NCI-H1930 (cell line): Measurements from ENCODE around the gene GPRIN1.
"Not testable (repeated sequence)": the region's sequence is repeated elsewhere in the genome, so short reads cannot be mapped to it uniquely, and the experiment has no call there.

ENCODE experiments used
- DNase-seq, 2 experiments: peaks; one replicate each; lab custom pipeline; 2025; lab: John Stamatoyannopoulos, UW

GPRIN1 gene

DNA sequence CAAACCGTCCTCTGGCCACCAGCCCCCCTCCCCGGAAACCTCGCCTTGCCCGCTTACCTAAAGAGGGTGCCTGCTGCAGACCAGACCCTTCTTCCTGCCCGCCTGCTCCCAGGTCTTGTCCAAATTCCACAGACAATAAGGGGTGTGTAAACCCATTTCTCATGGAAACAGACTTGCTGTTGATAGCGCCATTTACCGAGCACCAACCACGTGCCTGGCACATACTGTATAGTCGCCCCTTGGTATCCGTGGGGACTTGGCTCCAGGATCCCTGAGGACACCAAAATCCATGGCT, 35.7 kb downstream of the GPRIN1 start:
- DNase-seq = no peak

DNA sequence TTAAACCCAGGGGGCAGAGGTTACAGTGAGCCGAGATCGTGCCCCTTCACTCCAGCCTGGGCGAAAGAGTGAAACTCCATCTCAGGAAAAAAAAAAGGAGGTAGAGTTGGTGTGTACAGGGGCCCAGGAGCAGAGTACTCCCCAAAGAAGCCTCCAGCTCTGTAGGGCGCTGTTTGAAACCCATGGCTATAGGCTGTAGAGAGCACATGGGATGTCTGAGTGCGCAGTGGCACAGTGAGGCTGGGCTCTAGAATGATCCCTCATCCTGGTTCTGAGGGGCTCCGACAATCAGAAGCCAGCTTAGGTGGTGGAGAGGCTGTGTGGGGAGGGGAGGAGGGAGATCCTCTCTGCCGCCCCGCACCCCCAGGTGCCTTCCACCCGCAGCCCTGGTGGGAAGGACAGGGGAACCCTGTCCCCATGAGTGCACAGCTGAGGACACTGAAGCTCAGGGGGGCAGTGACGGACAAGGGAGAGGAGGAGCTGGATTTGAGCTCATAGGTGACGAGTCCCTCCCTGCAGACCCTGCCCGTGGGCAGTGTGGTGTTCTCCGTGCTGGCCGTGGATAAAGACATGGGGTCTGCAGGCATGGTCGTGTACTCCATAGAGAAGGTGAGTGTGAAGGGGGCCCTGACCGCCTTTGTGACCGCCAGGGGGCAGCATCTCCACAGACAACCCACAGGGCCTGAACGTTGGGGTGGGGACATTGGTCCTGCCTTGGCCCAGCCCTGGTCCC, 36.2 kb downstream of the GPRIN1 start:
- DNase-seq = peak; percentile 22 to 33

DNA sequence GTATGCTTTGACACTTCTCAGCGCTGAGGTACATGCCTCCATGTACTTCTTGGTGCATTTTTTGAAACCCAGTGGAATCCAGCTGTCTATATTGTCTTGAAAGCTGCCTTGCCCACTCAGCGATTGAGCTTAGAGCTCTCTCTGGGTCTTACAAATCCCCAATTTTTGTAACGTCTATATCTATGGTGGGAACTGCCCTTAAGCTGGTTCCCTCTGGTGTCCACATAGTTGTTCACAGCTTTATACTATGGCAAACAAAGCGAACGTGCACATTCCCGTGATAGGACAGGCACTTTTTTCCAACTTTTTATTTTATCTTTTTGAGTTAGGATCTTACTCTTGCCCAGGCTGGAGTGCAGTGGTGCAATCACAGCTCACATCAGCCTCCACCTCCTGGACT, 39.9 kb downstream of the GPRIN1 start:
- no peak for DNase-seq

DNA sequence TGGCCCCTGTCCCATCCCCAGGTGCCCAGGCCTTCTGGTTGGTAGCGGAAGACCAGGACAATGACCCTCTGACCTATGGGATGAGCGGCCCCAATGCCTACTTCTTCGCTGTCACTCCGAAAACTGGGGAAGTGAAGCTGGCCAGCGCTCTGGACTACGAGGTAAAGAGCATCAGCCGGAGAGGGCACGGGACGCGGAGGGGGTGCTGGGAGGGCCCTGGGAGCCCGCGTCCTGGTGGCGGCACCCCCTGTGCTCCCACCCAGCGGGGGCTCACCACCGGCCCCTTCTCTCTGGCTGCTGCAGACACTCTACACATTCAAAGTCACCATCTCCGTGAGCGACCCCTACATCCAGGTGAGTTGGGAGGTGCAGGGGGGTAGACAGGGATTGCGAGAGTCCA, 41.3 kb downstream of the GPRIN1 start:
- DNase-seq = no peak

DNA sequence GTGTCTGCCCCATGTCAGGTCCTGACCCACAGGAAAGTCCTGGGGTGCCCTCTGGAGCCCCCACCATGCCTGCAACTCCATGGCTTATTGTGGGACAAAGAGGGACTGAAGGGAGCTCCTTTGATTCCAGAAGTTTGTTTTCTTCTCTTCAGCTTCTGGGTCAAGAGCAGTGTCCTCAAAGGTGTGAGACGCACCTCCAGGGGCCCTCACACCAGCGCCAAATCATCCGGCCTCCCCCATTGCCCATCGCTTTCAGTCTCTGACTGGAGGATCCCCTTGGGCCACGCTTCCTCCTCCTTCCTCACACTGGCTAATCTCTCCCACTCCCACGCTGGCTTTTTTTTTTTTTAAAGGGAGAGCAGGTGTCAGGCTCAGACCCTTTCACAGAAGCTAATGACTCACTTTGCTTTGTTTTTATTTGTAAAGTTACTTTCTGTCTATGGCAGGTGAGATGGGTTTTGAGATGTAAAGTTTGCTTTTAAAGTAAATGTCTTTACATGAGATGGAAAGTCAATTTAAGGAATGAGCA, 44.1 kb downstream of the GPRIN1 start:
- DNase-seq = no peak

DNA sequence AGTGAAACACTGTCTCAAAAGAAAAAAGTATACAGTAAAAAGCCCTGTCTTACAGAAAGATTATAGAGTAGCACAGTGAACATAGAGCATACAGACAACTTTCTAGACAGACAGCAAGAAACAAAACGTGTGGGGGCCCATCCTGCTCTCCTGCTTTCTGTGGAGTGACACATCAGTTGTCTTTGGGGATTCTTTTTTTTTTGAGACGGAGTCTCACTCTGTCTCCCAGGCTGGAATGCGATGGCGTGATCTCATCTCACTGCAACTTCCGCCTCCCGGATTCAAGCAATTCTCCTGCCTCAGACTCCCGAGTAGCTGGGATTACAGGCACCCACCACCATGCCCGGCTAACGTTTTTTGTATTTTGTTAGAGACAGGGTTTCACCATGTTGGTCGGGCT, 46.0 kb downstream of the GPRIN1 start:
- no peak for DNase-seq

DNA sequence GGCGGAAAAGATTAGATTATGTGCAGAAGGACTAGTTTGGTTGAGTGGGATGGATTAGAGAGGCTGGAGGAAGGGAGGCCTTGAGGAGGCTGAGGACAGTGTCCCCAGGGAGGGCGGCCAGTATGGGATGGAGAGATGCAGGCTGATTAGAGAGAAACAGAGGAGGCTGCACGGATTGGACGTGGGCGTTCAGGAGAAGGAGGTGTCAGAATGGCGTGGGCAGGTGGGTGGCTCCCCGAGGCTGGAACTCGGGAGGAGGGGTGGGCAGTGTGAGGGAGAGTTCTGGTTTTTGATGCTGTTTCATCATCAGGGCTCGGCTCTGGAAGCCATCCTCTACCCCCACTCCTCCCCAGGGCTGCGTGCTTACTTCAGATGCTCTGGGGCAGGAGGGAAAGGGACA, 47.8 kb downstream of the GPRIN1 start:
- no peak for DNase-seq

DNA sequence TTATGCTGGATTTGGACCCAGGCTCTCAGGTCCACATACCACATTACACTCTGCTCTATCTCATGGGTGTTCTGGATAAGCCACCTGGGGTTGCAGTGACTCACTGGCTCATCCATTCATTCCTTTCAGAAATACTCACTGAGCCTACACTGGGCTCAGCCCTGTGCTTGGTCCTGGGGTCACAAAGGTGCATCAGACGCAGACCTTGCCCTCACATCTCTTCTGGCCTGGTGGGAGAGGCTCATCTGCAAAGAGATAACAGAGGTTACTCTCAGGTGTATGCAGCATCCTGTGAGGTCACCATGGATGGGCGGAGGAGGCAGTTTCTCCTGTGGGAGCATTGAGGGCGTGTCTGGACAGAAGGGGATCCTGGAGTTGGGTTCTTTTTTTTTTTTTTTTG, 48.7 kb downstream of the GPRIN1 start:
- DNase-seq = no peak

DNA sequence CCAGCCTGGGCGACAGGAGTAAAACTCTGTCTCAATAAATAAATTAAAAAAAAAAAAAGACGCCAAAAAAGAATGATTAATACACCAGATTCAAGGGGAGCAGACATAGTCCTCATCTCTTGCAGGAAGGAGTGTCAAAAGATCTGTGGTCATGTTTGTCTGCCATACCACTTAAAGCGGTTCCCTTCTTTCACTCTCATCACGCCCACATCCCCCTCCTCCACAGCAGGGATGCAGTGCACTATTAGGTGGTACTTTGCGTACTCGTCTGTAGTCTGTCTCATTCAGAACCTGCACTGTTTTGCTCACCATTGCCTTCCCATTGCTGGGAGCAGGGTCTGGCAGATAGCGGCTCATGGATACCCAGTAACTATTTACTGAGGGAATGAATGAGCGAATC, 49.6 kb downstream of the GPRIN1 start:
- no peak for DNase-seq

DNA sequence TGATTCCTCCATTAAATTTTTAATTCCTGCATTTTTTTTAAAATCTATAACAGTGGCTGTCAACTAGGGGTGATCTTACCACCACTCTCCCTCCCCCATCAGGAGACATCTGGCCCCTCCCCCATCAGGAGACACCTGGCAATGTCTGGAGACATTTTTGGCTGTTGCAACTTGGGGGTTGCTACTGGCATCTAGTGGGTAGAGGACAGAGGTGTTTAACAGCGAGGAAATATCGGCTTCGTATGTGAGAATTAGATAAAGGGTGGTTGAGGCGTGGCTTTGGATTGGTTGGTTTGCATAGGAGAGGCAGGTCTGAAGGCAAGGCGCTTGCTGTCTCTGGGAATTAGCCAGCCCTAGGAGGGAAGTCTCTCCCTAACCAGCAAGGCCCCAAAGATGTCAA, 50.3 kb downstream of the GPRIN1 start:
- no peak for DNase-seq

DNA sequence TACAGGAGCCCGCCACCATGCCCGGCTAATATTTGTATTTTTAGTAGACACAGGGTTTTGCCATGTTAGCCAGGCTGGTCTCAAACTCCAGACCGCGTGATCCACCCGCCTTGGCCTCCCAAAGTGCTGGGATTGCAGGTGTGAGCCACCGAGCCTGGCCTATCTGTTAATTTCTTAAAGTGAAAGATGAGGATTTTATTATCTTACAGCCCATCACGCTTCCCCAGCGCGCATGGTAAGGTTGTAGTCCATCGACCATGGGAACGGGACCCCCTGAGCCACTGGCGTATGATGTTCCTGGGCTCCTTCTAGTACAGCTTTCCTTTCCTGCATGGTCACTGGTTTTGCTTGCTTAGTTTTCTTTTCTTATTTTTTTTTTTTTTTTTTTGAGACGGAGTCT, 52.1 kb downstream of the GPRIN1 start:
- DNase-seq = no peak

DNA sequence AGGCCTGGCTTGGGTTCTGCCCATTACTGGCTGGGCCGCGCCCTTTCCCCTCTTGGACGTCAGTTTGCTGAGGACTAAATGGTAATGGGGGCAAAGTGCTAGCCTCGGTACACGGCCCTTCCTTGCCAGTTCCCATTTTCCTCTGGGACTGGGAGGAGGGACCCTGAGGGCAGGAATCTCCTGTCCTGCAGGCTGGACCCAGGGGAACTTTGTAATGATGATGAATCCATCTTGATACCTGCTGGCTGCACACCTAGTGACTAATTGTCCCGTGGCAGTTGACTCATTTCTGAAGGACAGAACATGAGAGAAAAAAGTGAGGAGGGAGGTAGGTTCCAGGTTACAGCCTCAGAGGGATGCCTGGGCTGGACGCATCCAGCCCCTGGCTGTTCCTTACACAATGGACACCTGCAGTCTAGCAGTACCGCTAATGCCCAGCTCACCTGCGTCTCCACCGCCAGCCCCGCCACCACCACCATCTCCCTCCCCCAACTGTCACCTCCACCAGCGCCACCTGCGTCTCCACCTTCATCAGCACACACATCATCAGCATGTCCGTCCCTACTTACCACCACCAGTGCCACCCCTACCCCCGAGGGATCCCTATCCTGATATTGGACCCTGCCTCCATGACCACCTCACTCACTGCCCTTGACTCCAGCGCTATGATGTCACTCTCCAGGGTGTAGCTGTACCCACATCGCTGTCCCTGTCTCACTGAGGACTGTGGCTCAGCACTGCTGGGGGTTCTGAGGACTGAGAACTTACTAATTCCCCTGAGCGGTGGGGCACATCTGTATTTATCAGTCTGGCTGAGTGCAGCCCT, 56.5 kb downstream of the GPRIN1 start:
- DNase-seq = no peak

DNA sequence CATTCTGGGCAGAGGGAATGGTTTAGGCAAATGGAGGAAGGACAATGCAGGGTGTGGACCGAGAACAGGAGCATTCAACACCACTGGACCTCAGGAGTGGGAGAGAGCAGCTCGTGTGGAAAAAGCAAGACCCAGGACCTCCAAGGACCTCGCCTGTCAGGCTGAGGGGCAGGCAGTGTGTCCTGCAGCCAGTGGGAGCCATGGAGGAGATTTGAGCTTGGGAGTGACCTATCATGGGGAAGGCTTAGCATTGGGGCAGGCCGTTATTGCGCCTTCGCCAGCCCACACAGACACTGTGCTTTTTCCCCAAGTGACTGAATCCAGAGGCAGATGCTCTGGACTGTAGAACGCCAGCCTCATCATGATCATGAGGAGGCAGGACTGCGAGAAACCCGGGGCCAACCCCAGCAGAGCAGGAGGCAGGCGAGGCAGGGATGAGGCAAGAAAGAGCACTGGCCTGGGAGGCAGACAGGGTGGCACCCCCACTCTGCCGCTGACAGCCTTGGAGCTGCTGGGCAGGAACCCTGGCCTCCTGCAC, 57.6 kb downstream of the GPRIN1 start:
- DNase-seq = no peak

DNA sequence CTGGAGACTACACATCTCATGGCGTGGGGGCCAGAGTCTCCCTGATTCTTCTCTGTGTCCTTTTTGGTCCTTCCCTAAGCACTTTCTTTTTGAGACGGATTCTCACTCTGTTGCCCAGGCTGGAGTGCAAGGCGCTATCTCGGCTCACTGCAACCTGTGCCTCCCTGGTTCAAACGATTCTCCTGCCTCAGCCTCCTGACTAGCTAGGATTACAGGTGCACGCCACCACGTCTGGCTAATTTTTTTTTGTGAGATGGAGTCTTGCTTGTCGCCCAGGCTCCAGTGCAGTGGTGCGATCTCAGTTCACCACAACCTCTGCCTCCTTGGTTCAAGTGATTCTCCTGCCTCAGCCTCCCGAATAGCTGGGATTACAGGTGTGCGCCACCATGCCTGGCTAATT, 59.0 kb downstream of the GPRIN1 start:
- not testable (repeated sequence) for DNase-seq

DNA sequence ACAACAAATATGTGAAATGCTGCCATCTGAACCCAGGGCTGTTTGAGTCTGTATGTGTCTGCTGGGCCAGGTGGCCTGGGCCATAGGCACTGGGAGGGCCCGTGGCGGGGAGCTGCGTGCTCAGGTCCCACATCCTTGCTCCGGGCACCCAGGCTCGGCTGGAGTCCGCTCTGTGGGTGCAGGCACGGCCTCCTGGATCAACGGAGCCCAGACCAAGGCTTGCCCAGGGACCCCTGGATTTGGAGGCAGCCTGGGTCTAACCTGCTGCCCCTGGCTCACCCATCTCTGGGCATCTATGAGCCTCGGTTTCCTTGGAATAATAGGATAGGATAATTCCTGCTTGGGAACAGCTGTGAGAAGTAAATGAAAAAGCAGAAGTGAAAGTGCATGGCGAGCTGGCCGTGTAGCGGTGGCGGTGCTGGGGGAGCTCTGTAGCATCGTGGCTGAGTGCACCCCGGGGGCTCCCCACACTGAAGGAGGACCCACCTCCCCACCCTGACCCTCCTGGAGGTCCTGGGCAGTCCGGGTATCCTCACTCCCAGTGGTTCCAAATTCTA, 59.6 kb downstream of the GPRIN1 start:
- DNase-seq = no peak

DNA sequence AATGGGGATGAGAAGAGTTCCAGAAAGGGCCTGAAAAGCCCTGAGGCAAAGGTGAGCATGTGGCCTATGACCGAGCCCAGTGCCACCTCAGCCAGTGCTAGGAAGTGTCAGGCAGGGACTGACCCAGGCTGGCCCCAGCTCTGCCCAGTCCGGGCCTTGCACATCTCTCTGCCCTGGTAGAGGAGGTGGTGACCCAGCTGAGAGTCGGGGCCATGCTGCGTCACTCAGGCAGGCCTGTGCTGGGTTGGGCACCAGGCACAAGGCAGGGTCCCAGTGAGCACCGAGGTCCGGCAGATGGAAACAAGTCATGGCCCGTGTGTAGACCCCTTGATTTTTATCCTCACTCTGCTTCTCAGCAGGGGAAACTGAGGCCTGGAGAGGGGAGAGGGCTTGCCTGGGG, 60.1 kb downstream of the GPRIN1 start:
- DNase-seq = no peak

DNA sequence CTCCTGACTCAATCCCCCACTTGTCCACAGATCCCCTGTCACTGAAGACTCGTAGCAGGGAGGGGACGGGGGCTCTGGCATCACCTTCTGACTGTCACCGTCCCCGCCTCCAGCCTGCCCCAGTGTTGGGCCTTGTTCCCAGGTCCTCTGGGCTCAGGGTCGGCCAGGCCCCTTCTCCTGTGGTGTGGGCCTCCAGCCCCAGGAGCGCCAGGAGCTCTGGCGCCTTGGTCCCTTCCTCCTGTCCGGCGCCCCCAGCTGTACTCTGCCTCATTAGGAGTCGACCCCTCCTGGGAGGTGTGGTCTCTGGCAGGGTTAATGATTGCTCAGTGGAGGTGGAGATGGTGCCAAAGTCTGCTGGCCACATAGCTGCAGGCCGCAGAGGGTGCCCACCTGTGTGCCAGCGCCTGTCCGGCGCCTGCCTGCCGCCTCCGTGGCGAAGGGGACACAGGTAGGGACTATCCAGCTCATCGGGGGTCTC, 61.0 kb downstream of the GPRIN1 start, which contains the start of gene CDHR2:
CDHR2 (plus strand) TSS at position 376 of the 478 bp plus-strand sequence. CDS start 16,011 bp downstream, outside the sequence.
- DNase-seq = no peak

DNA sequence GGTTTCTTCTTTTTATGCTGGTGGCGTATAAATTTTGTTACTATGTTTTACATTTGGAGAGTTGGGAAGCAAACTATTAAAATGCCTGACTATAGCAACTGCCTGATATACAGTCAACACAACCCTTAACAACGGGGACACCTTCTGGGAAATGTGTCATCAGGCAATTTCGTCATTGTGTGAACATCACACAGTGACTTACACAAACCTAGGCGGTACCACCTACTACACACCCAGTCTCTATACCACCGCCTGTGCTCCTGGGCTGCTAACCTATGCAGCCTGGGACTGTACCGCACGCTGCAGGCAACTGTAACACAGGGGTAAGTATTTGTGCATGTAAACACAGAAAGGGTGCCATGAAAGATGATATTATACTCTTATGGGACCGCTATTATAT, 62.2 kb downstream of the GPRIN1 start:
- DNase-seq = no peak
